Measurements from ENCODE around the gene SCN5A.

DNA sequence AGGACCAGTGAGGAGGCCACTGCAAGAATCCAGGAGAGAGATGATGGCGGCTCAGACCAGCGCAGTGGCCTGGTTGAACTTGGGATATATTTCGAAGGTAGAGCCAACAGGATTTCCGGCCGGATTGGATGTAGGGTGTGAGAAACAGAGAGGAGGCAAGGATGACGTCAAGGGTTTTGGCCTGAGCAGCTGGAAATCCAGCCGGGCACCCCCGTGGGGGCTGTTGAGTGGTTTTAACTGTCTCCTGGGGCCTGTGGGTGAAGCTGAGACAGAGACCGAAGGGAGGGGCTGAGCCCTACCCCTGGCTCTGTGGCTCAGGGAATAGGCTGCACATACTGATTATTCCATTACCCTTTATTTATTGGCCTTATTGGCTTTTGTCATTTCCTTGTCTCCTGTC lies 107.7 kb downstream of the SCN5A start:
- TF ChIP-seq EZH2 (IDR thresholded peaks at IDR 0.05) (no peak), POLR2AphosphoS5 (IDR thresholded peaks at IDR 0.05; ENCODE audit: borderline replicate concordance, low read depth, low read length) (no peak), FOXP2 (optimal IDR thresholded peaks at IDR 0.05; ENCODE audit: control extremely low read depth, extremely low read length, insufficient read depth) (no peak)
